ENCODE measurements around the gene DPPA5.

DNA sequence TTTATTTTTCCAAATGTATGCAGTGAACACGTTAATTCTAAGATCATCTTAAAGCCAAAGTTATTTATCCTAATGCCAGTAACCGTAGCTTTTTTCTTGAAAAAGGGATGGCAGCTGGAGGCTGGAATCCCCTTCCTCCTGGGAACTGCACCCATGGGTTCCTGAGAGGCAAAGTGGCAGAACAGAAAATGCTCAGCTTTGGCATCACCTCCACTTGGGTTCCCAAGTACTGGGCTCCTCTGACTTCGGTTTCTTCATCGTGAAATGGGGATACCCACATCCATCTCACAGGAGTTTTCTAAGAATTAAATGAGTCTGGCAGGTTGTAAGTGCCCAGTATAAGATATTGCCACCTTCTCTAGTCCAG lies 34.3 kb upstream of the DPPA5 start:
- TF ChIP-seq, protein P1, sequence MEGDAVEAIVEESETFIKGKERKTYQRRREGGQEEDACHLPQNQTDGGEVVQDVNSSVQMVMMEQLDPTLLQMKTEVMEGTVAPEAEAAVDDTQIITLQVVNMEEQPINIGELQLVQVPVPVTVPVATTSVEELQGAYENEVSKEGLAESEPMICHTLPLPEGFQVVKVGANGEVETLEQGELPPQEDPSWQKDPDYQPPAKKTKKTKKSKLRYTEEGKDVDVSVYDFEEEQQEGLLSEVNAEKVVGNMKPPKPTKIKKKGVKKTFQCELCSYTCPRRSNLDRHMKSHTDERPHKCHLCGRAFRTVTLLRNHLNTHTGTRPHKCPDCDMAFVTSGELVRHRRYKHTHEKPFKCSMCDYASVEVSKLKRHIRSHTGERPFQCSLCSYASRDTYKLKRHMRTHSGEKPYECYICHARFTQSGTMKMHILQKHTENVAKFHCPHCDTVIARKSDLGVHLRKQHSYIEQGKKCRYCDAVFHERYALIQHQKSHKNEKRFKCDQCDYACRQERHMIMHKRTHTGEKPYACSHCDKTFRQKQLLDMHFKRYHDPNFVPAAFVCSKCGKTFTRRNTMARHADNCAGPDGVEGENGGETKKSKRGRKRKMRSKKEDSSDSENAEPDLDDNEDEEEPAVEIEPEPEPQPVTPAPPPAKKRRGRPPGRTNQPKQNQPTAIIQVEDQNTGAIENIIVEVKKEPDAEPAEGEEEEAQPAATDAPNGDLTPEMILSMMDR (IDR thresholded peaks at IDR 0.05) = no peak
- no peak for TF ChIP-seq POLR2A (IDR thresholded peaks at IDR 0.05)
